ENCODE results near the gene MAN2A1.

The MAN2A1 gene

GRCh38 chr5:109691996-109692395 is 2.3 kb downstream of the MAN2A1 start (continued):
- TF ChIP-seq CREB5 (CRISPR knock-in tag; IDR thresholded peaks at IDR 0.05; ENCODE audit: low read depth) (no peak), ZFP3 (CRISPR knock-in tag; IDR thresholded peaks at IDR 0.05) (no peak), ESRRG (CRISPR knock-in tag; IDR thresholded peaks at IDR 0.05) (no peak), ISL1 (CRISPR knock-in tag; IDR thresholded peaks at IDR 0.05) (no peak), BACH2 (CRISPR knock-in tag; IDR thresholded peaks at IDR 0.05; ENCODE audit: borderline replicate concordance) (no peak), RARB (CRISPR knock-in tag; IDR thresholded peaks at IDR 0.05) (no peak)

- ATAC-seq, result no peak
Observed at GRCh38 chr5:109692852-109693251, 3.1 kb downstream of the MAN2A1 start.

GRCh38 chr5:109693535-109694400 is 4.0 kb downstream of the MAN2A1 start:
- TF ChIP-seq BACH2 (CRISPR knock-in tag; IDR thresholded peaks at IDR 0.05; ENCODE audit: borderline replicate concordance), result no peak
- no peak for ATAC-seq

More at GRCh38 chr5:109692852-109693251, 3.1 kb downstream of the MAN2A1 start:
- TF ChIP-seq ZFP30 (CRISPR knock-in tag; IDR thresholded peaks at IDR 0.05) (no peak), CSDC2 (CRISPR knock-in tag; IDR thresholded peaks at IDR 0.05) (no peak), GLIS3 (CRISPR knock-in tag; IDR thresholded peaks at IDR 0.05) (no peak), ZNF70 (CRISPR knock-in tag; IDR thresholded peaks at IDR 0.05) (no peak), TSHZ2 (CRISPR knock-in tag; IDR thresholded peaks at IDR 0.05) (no peak), ISL1 (CRISPR knock-in tag; IDR thresholded peaks at IDR 0.05) (no peak), TOX (CRISPR knock-in tag; IDR thresholded peaks at IDR 0.05; ENCODE audit: borderline replicate concordance) (no peak), PPARA (CRISPR knock-in tag; IDR thresholded peaks at IDR 0.05; ENCODE audit: borderline replicate concordance) (no peak), ESRRG (CRISPR knock-in tag; IDR thresholded peaks at IDR 0.05) (no peak), OSR1 (CRISPR knock-in tag; IDR thresholded peaks at IDR 0.05) (no peak)

- ATAC-seq, result no peak
- TF ChIP-seq GLIS3 (CRISPR knock-in tag; IDR thresholded peaks at IDR 0.05), result no peak
- no peak for TF ChIP-seq ZFP3 (CRISPR knock-in tag; IDR thresholded peaks at IDR 0.05)
- no peak for TF ChIP-seq ESRRG (CRISPR knock-in tag; IDR thresholded peaks at IDR 0.05)
- no peak for TF ChIP-seq ZNF8 (CRISPR knock-in tag; IDR thresholded peaks at IDR 0.05)
- no peak for TF ChIP-seq CSRNP3 (CRISPR knock-in tag; IDR thresholded peaks at IDR 0.05)
- no peak for TF ChIP-seq RARB (CRISPR knock-in tag; IDR thresholded peaks at IDR 0.05)
- no peak for TF ChIP-seq CSDC2 (CRISPR knock-in tag; IDR thresholded peaks at IDR 0.05)
- no peak for TF ChIP-seq ZNF565 (CRISPR knock-in tag; conservative IDR thresholded peaks at IDR 0.05; ENCODE audit: low read depth)
- TF ChIP-seq ZNF70 (CRISPR knock-in tag; IDR thresholded peaks at IDR 0.05), result no peak
- no peak for TF ChIP-seq CREB5 (CRISPR knock-in tag; IDR thresholded peaks at IDR 0.05; ENCODE audit: low read depth)
- no peak for TF ChIP-seq ISL1 (CRISPR knock-in tag; IDR thresholded peaks at IDR 0.05)
- no peak for TF ChIP-seq TCF4 (CRISPR knock-in tag; IDR thresholded peaks at IDR 0.05; ENCODE audit: borderline replicate concordance)
- no peak for TF ChIP-seq TSHZ2 (CRISPR knock-in tag; IDR thresholded peaks at IDR 0.05)
- no peak for TF ChIP-seq PATZ1 (CRISPR knock-in tag; IDR thresholded peaks at IDR 0.05; ENCODE audit: borderline replicate concordance)
- no peak for TF ChIP-seq BACH2 (CRISPR knock-in tag; IDR thresholded peaks at IDR 0.05; ENCODE audit: borderline replicate concordance)
- no peak for TF ChIP-seq ZC3H10 (CRISPR knock-in tag; IDR thresholded peaks at IDR 0.05)
- TF ChIP-seq SNAI2 (CRISPR knock-in tag; IDR thresholded peaks at IDR 0.05), result no peak
Observed at GRCh38 chr5:109694451-109694891, 4.7 kb downstream of the MAN2A1 start.
